ENCODE data around the gene LBR.

LBR gene

DNA sequence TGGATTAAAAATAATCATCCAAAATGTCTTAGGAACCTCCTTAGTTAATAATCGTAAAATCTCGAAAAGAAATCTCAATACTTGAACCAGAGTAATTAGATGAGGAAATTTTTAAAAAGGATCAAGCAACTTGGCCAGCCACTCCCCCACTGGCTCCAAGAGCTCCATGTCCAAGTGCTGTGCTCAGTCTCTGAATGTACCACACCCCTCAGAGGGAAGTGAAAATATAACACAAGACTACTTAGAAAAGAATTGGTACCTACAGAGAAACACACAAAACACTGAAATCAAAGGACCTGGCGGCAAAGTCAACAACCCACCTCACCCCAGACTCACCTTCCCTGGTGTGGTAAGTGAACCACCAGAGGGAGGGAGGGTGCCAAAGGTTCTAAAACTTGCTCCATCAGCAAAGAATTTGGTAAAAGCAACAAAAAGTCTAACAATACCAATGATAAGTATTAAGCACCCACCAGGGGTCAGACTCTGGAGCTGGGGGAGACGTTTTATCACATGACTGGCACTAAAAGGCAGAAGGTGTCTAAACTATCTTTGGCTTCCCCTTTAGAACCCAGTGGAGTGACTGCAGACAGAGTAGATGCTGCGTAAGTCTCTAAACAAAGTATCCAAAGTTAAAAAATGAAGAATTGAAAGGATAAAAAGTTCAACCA lies 14.0 kb downstream of the LBR start:
- TF ChIP-seq, protein P1, sequence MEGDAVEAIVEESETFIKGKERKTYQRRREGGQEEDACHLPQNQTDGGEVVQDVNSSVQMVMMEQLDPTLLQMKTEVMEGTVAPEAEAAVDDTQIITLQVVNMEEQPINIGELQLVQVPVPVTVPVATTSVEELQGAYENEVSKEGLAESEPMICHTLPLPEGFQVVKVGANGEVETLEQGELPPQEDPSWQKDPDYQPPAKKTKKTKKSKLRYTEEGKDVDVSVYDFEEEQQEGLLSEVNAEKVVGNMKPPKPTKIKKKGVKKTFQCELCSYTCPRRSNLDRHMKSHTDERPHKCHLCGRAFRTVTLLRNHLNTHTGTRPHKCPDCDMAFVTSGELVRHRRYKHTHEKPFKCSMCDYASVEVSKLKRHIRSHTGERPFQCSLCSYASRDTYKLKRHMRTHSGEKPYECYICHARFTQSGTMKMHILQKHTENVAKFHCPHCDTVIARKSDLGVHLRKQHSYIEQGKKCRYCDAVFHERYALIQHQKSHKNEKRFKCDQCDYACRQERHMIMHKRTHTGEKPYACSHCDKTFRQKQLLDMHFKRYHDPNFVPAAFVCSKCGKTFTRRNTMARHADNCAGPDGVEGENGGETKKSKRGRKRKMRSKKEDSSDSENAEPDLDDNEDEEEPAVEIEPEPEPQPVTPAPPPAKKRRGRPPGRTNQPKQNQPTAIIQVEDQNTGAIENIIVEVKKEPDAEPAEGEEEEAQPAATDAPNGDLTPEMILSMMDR (conservative IDR thresholded peaks at IDR 0.05): peak; percentile 10; the same call in 1 of the 2 replicates
- TF ChIP-seq ZFX (IDR thresholded peaks at IDR 0.05): no peak
- no peak overlapping the region; the same call in 1 of the 2 replicates for H3K27ac ChIP-seq

DNA sequence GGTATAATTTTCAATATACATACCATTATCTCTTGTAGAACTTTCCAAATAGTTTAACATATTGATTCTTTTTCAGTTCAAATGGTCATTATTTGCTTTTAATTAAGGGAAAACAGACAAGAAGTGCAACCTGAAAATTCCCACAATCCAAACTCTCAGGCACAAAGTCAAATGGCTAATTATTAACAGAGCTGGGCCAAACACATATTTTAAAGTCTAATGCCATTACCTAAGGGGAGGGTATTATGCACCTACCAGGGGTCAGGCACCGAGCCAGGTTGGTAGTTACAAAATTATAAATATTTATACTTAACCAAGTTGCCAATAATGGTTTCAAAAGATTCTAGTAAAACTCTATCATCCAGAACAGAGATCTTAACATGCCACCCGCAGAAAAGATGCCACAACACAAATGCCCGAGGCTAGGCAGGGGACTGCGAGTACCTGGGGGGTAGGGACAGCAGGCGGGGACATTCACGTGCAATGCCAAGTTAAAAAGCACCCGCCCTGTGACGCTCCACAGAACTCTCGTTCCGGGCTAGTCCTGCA lies 15.0 kb downstream of the LBR start:
- peak overlapping the region; percentile 45 for H3K27ac ChIP-seq
- TF ChIP-seq ZFX (IDR thresholded peaks at IDR 0.05): no peak
- TF ChIP-seq, protein P1 (conservative IDR thresholded peaks at IDR 0.05): no peak

DNA sequence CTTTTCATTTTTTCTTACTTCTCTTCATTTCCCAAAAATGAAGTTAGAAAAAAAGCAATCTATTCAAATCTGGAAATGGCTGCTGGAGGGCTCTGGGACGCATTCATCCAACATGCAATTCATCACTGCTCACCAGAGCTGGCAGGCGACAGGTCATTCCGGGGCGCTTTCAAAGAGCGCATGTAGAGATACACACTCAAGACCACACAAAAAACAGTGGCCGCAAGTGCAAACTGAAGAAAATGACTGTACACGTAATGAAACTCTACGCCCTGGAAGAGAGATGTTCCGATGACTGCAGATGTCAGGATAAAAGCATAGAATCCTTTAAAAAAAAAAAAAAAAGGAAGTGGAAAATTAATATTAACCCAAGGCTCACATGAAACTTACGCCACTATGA lies 15.5 kb downstream of the LBR start:
- TF ChIP-seq ZFX (IDR thresholded peaks at IDR 0.05): no peak
- TF ChIP-seq, protein P1 (conservative IDR thresholded peaks at IDR 0.05): no peak
- peak overlapping the region; percentile 13; the same call in 1 of the 2 replicates for H3K27ac ChIP-seq

DNA sequence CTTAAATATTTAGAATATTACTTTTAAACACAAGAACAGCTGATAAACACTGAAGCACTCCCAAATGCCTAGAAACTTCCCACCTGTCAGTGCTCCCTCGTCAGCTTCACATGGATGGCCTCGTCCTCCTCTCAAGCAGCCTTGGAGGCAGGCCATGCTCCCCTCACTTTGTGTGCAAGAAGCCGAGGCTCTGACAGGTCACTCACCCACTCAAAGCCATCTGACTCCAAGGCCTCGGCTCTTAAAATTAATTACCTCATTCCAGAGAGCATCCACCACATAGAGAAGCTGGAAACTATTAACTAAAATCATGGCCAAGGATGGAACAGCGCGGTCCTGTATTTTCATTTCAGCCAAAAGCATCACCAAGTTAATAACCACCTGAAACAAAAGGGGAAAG lies 17.8 kb downstream of the LBR start:
- H3K27ac ChIP-seq: no peak overlapping the region
- TF ChIP-seq, protein P1 (conservative IDR thresholded peaks at IDR 0.05): no peak
- TF ChIP-seq ZFX (IDR thresholded peaks at IDR 0.05): no peak

DNA sequence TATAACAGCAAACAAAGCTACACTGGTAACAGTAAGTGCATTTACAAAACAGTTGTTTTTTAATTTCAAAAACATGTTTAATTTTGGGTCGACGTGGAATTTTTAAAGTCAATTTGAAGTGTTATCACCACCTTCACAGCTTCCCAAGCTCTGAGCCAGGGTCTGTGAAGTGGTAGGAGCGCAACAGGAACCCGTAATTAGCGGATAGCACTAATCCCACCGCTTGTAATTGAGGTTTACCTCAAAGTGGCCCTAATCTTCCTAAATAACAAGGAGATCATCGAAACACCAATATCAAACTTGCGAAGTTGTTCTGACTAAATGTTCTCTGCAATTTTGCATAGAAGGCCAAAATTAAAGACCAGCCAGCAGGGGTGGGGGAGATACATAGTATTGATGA lies 18.8 kb downstream of the LBR start:
- TF ChIP-seq ZFX (IDR thresholded peaks at IDR 0.05): no peak
- TF ChIP-seq, protein P1 (conservative IDR thresholded peaks at IDR 0.05): no peak
- no peak overlapping the region for H3K27ac ChIP-seq

DNA sequence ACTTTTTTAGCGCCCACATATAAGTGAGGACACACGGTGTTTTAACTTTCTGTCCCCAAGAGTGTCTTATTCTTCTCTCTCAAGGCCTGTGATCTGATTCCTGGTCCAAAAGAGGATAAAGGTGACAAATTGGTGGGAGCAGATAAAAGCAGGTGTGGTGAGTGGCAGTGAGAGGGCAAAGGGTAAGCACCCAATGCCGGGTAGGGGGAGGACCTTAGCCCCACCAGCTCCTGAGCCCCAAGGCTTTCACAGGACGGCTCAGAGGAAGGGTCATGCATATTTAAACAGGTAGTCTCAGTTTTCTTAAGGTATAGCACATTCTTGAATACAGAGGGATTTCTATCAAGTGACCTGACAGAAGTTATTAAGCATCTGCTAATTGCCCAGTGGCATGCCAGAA lies 19.6 kb downstream of the LBR start:
- no peak overlapping the region for H3K27ac ChIP-seq
- no peak for TF ChIP-seq ZFX (IDR thresholded peaks at IDR 0.05)
- TF ChIP-seq, protein P1 (conservative IDR thresholded peaks at IDR 0.05): no peak

DNA sequence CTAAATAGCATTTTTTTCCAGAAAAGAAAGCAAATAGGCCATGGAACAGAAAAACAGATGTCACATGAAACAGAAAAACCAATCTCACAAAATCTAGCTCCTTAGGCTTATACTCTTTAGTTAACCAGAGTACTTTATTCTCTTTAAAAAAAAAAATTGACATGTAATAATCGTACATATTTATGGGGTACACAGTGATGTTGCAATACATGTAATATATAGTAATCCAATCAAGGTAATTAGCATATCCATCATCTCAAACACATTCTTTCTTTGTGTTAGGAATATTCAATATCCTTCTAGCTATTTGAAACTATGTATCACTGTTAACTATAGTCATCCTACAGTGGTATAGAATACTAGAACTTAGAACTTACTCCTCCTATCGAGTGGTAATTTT lies 20.1 kb downstream of the LBR start:
- no peak for TF ChIP-seq ZFX (IDR thresholded peaks at IDR 0.05)
- TF ChIP-seq, protein P1 (conservative IDR thresholded peaks at IDR 0.05): no peak

More for the DNA sequence above, 20.1 kb downstream of the LBR start:
- no peak overlapping the region for H3K27ac ChIP-seq

Measured in C4-2B (cell line).